Activated CD8-positive, alpha-beta memory T cell treated with anti-CD3 and anti-CD28 coated beads for 48 hours (primary cell): ENCODE measurements around the gene THAP10.

Experiments used
- DNase-seq, 3 experiments: peaks; one replicate each; pipeline ENCODE4 v3.0.0-alpha.2; 2020; ENCODE audit warnings: low read depth in 2 of 3, low spot score in 2 of 3

Gene THAP10

DNA sequence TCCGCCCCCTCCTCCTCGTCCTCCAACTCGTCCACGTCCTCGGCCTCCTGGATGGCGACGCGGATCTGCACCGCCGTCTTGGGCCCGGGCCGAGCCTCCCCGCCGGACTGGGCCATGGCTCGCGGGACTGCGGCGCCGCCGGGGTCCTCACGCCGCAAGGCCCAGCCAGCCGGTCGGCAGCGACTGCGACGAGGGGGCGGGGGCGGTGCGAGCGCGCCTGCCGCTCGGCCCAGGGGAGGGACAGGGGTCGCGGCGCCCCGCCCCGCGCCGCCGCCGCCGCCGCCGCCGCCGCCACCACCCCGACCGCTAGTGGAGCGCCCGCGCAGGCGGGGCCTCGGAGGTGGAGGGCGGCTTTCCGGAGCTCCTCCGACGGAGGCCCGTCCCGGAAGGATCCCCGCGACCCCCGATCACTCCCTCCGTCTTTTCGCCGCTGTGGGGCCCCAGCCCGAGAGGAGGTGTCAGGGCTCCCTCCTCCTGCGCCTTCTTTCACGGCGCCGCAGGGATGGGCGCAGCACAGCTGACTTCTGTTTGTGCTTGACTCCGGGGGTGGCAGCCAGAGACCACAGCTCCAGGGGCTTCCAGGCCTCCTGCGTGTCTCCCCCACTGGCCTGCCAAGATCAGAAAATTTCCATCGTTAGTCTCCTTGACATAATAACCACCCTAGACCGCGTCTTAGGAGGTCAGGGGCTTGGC, 38.1 kb downstream of the THAP10 start, which contains the start of gene LARP6:
TSS of gene LARP6 (minus strand) at position 185 of the 693 bp plus-strand sequence. CDS start at position 116, 69 bp downstream.
- DNase-seq: peak in 1 of 3 experiments; percentile 10

DNA sequence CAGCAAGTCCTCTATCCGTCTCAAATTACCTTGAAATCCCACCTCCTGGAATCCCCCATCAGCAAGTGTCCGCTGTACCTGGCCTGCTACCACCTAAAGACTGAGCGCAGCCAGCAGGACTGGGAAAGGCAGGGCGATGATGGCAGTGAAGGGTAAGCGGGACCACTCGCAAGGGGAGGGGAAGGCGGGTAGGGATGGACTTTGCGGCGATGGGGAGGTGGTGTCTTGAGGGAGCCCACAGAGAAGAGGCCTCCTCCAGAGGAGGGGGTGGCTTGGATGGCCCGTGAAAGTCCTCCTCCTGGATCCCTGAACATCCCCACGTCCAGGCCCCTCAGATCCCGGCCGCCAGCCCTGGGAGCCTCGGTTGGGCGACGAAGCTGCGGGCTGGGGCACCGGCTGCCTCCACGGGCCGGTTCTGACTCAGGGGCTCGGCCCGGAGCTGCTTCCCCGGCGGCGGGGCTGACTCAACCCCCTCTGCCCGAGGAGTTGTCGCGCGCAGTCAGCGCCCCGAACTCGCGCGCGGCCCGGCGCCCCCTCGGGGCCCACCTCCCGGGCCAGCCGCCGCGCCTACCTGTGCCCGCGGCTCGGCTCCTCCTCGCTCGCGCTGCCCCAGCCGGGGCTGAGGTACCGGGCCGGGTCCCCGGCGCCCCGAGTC, 38.8 kb downstream of the THAP10 start:
- peak in 1 of 3 experiments; percentile 6 for DNase-seq

DNA sequence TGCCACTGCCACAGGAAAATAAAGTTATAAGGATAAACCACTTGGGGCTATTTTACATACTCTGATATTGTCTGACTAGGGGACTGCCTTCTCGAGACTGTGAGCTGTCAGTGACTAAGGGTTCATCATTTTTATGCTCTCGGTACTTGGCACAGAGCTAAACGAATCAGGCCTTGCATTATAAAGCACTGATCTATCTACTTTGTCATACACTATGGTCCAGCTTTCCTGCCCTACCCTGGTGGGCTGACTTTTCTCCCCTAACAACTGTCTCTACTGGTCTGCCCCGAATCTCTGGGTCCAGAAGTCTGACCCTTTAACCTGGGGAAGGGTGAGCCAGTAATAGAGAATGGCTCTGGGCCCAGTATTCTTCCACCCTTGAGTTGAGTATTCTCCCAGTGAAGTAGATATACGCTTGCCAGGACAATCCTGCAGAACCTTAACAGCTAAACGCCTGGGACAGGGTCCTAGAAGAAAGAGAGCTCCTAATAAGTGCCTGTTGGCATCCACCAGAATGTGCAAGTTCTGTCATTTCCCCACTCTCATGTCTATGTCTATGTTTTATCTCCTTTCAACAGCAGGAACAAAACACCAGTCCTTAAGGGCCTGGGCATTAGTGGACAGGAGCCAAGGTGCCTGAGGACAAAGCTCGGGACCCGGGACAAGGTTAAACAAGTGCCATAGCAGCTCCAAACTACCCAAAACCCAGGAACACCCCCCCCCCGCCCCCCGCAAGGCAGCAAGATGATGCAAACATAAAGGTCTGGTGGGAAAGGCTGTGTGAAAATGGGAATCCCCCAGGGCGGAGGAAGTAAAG, 39.5 kb downstream of the THAP10 start:
- DNase-seq: no peak

DNA sequence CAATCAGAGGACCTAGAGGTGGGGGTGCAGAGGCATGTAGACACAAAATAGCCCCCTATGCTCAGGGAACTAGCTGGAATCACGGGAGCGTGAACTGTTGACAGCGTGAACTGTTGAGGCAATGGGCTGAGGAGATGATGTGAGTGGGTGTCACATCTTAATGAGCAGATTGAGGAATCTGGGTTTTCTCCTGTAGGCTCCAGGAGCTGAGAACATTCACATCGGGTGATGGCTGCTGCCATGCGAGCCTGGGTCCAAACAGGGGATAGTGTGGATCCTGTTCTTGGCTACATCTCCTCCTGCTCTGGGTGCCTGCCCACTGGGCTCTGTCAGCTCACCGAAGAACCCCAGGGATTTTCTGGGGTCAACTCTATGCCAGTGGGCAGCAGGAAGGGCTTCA, 40.3 kb downstream of the THAP10 start:
- no peak for DNase-seq

DNA sequence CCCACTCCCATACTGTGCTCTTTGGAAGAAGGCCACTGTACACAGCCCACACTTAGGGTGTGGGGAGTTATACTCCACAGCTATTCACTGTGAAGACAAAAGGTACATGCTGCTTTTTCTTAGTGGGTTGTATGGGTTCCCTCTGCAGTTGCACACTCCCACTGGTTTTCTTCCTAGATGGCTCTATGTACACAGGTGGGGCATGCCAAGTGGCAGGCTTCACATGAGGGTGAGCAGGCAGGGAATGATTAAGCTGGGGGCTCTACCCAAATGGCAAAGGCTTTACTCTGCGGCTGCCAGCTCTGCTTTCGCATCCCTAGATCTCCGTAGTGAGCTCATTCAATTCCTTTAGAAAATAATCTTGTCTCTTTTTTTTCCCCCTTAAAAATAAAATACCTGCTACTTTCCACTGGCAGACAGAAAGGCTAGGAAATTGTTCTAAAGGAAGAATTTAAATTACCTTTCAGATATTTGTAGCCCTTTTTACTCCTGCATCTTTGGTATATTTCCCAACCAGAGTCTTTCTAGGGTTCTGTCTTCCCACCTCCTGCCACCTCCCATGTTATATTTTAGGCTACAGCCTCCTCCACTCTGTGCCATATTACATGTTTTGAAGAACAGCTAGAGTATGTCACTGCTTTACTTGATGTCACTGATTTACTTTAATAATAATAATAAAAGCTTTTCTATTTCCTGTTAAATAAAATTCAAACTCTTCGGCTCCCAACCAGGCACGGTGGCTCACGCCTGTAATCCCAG, 46.5 kb downstream of the THAP10 start:
- DNase-seq: no peak

DNA sequence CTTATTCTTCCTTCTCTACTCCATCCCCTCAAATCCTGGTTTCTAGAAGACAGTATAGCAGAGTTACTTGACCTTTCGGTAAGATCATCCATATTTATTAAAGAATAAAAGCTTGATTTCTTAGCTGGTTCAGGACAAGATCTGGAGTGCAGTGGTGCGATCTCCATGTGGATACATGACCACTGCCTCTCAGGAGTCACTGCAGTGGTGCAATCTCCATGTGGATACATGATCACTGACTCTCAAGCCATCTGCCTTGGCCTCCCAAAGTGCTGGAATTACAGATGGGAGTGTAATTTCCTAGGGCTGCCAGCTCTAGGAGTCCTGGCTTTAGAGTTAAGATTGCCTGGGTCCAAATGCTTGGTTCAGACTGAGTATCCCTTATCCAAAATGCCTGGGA, 54.8 kb downstream of the THAP10 start:
- no peak for DNase-seq

DNA sequence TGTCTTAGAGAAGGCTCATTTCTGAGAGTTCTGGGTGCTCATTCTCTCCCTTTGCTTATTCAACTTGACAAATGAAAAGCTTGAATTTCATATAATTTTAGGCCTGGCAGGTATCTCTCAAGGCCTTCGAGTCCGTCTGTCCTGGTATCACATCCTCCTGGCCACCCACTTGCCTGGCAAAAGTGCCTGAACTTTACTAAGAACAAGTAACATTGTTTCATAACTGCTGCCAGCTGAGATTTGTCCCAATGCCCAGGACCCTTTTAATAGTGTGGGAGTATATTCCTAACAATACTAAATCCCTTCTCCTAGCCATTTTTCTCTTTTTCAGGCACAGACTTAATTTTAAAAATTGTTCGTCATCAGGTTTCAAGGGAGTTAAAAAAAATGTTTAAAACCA, 56.4 kb downstream of the THAP10 start:
- DNase-seq: no peak

DNA sequence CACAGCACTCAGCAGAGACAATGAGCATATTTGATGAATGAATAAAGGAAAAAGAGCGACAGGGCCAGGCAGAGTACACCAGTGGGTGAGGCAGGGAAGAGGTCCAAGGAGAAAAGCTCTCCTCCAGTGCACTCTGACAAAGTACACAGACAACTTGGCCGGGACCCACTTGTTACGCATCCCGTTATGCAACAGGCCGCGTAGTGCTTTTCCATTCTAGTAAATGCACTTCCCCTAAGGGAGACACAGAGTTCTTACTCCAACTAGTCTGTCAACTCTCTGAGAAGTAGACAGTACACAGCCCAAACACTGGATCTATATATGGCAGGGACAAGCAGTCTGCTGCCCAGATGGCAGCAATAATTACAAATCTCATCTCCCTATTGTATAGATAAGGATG, 56.8 kb downstream of the THAP10 start:
- no peak for DNase-seq

DNA sequence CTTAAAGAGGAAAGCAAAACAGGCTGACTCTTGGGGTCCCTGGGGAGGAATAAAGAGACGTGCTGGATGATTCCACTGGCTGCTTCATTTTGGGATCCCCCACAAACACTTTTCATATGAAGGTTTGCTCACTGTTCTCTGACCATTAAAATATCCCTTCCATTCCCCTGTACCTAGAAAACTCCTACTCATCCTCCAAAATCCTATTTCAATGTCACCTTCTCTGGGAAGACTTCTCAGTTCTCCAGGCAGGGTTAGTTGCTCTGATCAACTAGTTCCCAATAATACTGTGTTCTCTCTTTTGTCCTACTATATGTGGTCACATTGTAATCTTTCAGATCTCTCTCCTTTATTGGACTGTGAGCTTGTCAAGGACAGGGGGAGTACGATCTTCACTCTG, 57.2 kb downstream of the THAP10 start:
- no peak for DNase-seq

DNA sequence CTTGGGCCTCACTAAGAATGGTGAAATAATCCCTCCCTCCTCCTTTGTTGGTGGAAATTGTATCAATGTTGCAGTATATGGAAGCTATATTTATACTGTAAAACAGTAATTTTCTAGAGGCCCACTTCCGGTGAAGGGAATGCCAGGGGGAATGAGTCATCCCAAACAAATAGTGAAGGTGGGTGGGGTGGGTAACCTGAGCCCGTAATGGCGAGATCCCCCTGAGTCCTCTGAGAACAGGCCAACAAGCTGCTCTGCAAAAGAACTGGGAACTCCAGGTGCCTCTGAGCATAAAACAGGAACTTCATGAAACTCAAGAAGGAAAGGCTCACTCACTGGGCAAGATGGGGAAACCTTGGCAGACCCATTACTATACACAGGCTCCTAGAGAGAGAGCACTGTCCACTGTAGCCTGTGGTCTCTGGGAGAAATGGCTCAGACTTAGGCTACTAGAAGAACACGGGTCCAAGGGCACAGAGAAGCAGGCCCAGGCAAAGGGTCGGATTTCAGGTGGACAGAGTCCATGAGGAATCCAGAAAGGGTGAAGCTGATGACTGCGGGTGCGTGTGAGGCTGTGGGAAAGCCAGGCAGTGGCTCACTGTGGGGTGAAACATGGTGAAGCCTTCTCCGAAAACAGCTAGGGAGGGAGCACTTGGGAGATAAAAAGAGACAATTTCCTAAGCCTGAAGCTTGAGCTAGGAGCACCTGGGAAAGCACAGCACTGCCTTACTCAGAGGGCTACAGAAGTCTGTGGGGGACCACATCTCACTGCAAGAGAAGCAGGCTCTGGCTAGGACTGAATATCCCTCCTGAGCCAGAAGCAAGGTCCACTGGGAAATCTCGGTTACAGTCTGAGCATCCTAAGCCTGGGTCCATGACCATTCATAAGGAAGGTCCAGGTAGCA, 58.1 kb downstream of the THAP10 start:
- no peak for DNase-seq

DNA sequence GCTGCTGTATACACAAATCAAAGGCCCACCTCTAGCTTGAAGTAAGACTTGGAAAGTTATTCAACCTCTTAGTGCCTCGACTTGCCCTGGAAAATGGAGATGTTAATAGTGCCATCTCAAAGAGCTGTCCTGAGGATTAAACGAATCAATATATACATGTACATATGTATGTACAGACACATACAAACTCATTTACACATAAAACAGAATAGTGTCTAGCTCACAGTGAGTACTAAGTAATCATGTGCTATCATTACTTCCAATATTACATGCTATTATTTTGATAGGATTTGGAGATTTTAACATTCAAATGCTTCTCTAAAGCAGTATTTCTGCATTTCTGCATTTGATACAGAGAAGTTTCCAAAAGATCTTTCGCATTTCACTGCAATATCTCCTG, 58.8 kb downstream of the THAP10 start:
- no peak for DNase-seq

DNA sequence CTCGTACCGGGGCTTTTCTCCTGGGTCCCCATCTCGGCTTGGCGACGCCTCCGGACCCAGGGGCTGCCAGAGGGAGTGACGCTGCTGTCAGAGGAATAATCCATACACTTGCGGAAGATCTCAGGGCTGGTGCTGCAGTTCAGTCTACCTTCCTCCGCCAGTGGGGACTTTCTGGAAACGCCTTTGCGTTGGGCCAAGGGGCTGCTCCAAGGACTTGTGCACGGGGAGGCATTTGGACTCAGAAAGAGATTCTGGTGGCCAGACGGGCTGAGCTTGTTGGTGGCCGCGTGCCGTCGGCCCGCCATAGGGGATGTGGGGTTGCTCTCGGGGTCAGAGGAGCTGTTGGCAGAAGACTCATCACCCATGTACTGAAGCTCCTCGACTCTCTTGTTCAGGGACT, 60.1 kb downstream of the THAP10 start:
- DNase-seq: no peak
